Caco-2 (cell line): ENCODE results near the gene ZBTB17. TPM values are rescaled to one million over a fixed set of nuclear protein-coding genes. Genes with fewer than 3 reads are reported as not detected.

Source experiments
- BruUV-seq: library from RNA; stranded (reverse); fragments of 400-500 nt; replicated peaks from 2 replicates; lab custom pipeline; 2021; lab: Mats Ljungman, UMichigan
- CTCF ChIA-PET: fragments of 300-600 bp; sonication (Branson Sonifier 250); formaldehyde crosslinking; loops from one replicate; lab custom pipeline; 2022; ENCODE audit warnings: antibody characterized with exemption; lab: Charles Lee
- POLR2A ChIA-PET: fragments of 300-600 bp; sonication (Branson Sonifier 250); formaldehyde crosslinking; loops from one replicate; lab custom pipeline; 2022; ENCODE audit warnings: antibody characterized with exemption; lab: Charles Lee
- DNase-seq, 2 experiments: peaks; one replicate each; pipeline versions ENCODE4 v3.0.0 to v3.0.0-alpha.2; 2020 to 2022
- H3K27me3 ChIP-seq: replicated peaks from 2 replicates; pipeline ENCODE4 v1.6.0; 2011; ENCODE audit warnings: low read length; ENCODE audit not compliant: control insufficient read depth, insufficient read depth
- H3K36me3 ChIP-seq: 2 replicates; pipeline ENCODE4 v1.5.1; 2011; ENCODE audit warnings: low read length; ENCODE audit not compliant: control insufficient read depth, insufficient read depth
- H3K4me1 ChIP-seq: fragments of 250-450 bp; sonication (Bioruptor Pico); 2 replicates; pipeline ENCODE4 v1.5.1; 2020; ENCODE audit warnings: mild to moderate bottlenecking
- H3K4me3 ChIP-seq: 2 replicates; pipeline ENCODE4 v1.5.1; 2011; ENCODE audit warnings: low read depth, mild to moderate bottlenecking, control low read depth, low read length
- H3K9me3 ChIP-seq: fragments of 250-450 bp; sonication (Bioruptor Pico); 2 replicates; pipeline ENCODE4 v1.5.1; 2020; ENCODE audit warnings: mild to moderate bottlenecking, moderate library complexity
- H3K27ac Mint-ChIP-seq: one replicate; pipeline ENCODE4 v1.8.0; 2022; ENCODE audit warnings: mixed read lengths; ENCODE audit not compliant: unreplicated experiment
- H3K27me3 Mint-ChIP-seq: one replicate; pipeline ENCODE4 v1.8.0; 2022; ENCODE audit warnings: mixed read lengths; ENCODE audit not compliant: insufficient read depth, unreplicated experiment
- H3K36me3 Mint-ChIP-seq: one replicate; pipeline ENCODE4 v1.8.0; 2022; ENCODE audit warnings: mild to moderate bottlenecking, mixed read lengths; ENCODE audit not compliant: insufficient read depth, unreplicated experiment
- H3K4me1 Mint-ChIP-seq: one replicate; pipeline ENCODE4 v1.8.0; 2022; ENCODE audit warnings: low read depth, mixed read lengths; ENCODE audit not compliant: unreplicated experiment
- H3K4me3 Mint-ChIP-seq: one replicate; pipeline ENCODE4 v1.8.0; 2022; ENCODE audit warnings: mild to moderate bottlenecking, moderate library complexity, mixed read lengths; ENCODE audit not compliant: unreplicated experiment
- H3K9me3 Mint-ChIP-seq: one replicate; pipeline ENCODE4 v1.8.0; 2022; ENCODE audit warnings: mixed read lengths; ENCODE audit not compliant: unreplicated experiment
- CTCF ChIP-seq, 2 experiments: fragments of 200-600 bp in 1 of 2; IDR thresholded peaks; 1 replicate in 1 of 2; 2 replicates in 1 of 2; pipeline versions ENCODE4 v1.5.1 to v1.8.0; 2011 to 2022; ENCODE audit warnings: antibody characterized with exemption in 1 of 2, control low read depth in 1 of 2, inconsistent platforms in 1 of 2, low read depth in 1 of 2, low read length in 1 of 2, mild to moderate bottlenecking in 1 of 2, moderate library complexity in 1 of 2; ENCODE audit not compliant: insufficient read depth in 1 of 2, severe bottlenecking in 1 of 2, unreplicated experiment in 1 of 2
- intact Hi-C: fragments of 100-400 bp; cut with micrococcal nuclease; formaldehyde crosslinking; loops from one replicate; pipeline ENCODE4 v1.10.0; 2022; ENCODE audit not compliant: unreplicated experiment
- total RNA-seq: library from RNA; stranded (reverse); gene quantifications from 2 replicates; pipeline ENCODE4 v1.2.3, GENCODE V29; 2022

ZBTB17 gene
- total RNA-seq, 1 experiment from 2014 or later, result 23.5 TPM

- Mint-ChIP-seq H3K27me3 (no peaks in the 10 kb centered on the region), H3K27ac (no peak overlapping the region), H3K9me3 (no peaks in the 10 kb centered on the region), H3K36me3 (peaks cover 91% of the 10 kb centered on the region), H3K4me1 (no peaks in the 10 kb centered on the region), H3K4me3 (no peak overlapping the region)
- POLR2A ChIA-PET, result no interaction called here
- DNase-seq, result no peak
- BruUV-seq, result no TSS peak
- no peak overlapping the region for H3K4me3 ChIP-seq
- intact Hi-C loops, result no loop called here
- H3K9me3 ChIP-seq, result no peaks in the 10 kb centered on the region
- no peaks in the 10 kb centered on the region for H3K4me1 ChIP-seq
- no peaks in the 10 kb centered on the region for H3K27me3 ChIP-seq
- CTCF ChIA-PET, result no interaction called here
- TF ChIP-seq CTCF (IDR thresholded peaks at IDR 0.05; ENCODE audit: insufficient read depth in 1 of 2, low read depth in 1 of 2, low read length in 1 of 2, severe bottlenecking in 1 of 2, unreplicated experiment in 1 of 2), result no peak
- no peaks in the 10 kb centered on the region; the same call in 1 of the 2 replicates for H3K36me3 ChIP-seq
Observed at GRCh38 chr1:15934211-15935055, 41.5 kb downstream of the ZBTB17 start.

GRCh38 chr1:15933684-15934083, 42.2 kb downstream of the ZBTB17 start:
- no peak for DNase-seq
- no peaks in the 10 kb centered on the region for H3K27me3 Mint-ChIP-seq
- Histone ChIP-seq H3K4me3 (no peak overlapping the region), H3K4me1 (no peaks in the 10 kb centered on the region), H3K27me3 (no peaks in the 10 kb centered on the region), H3K36me3 (peaks cover 1% of the 10 kb centered on the region; the same call in 1 of the 2 replicates), H3K9me3 (no peaks in the 10 kb centered on the region)
- no peak overlapping the region for H3K4me3 Mint-ChIP-seq
- no peaks in the 10 kb centered on the region for H3K9me3 Mint-ChIP-seq
- peaks cover 91% of the 10 kb centered on the region for H3K36me3 Mint-ChIP-seq
- ChIA-PET CTCF (no interaction called here), POLR2A (no interaction called here)
- no peak for TF ChIP-seq CTCF (IDR thresholded peaks at IDR 0.05; ENCODE audit: insufficient read depth in 1 of 2, low read depth in 1 of 2, low read length in 1 of 2, severe bottlenecking in 1 of 2, unreplicated experiment in 1 of 2)
- intact Hi-C loops, result no loop called here
- no peak overlapping the region for H3K27ac Mint-ChIP-seq
- no TSS peak for BruUV-seq
- no peaks in the 10 kb centered on the region for H3K4me1 Mint-ChIP-seq

GRCh38 chr1:15932612-15933011, 43.3 kb downstream of the ZBTB17 start:
- no TSS peak for BruUV-seq
- POLR2A ChIA-PET, result no interaction called here

More at GRCh38 chr1:15932612-15933011, 43.3 kb downstream of the ZBTB17 start:
- Mint-ChIP-seq H3K9me3 (no peaks in the 10 kb centered on the region), H3K36me3 (peaks cover 92% of the 10 kb centered on the region), H3K27ac (no peak overlapping the region), H3K4me3 (no peak overlapping the region), H3K27me3 (no peaks in the 10 kb centered on the region), H3K4me1 (no peaks in the 10 kb centered on the region)
- no peak overlapping the region for H3K4me3 ChIP-seq
- no peak for DNase-seq
- no peak for TF ChIP-seq CTCF (IDR thresholded peaks at IDR 0.05; ENCODE audit: insufficient read depth in 1 of 2, low read depth in 1 of 2, low read length in 1 of 2, severe bottlenecking in 1 of 2, unreplicated experiment in 1 of 2)
- intact Hi-C loops, result no loop called here
- CTCF ChIA-PET, result no interaction called here
- no peaks in the 10 kb centered on the region for H3K27me3 ChIP-seq
- no peaks in the 10 kb centered on the region for H3K9me3 ChIP-seq
- H3K4me1 ChIP-seq, result no peaks in the 10 kb centered on the region
- H3K36me3 ChIP-seq, result peaks cover 1% of the 10 kb centered on the region
